MM.1S (cell line): ENCODE results near the gene CLDN4.

Experiments used
- EZH2 ChIP-seq: fragments of 300-600 bp; sonication (generic); optimal IDR thresholded peaks from 2 replicates; pipeline ENCODE3; 2017; ENCODE audit warnings: low read depth, mild to moderate bottlenecking, antibody characterized with exemption, low read length, mixed read lengths
- TF ChIP-seq, protein P1 (sequence below): fragments of 300-600 bp; sonication (generic); IDR thresholded peaks from 2 replicates; pipeline ENCODE4 v1.5.1; 2016; ENCODE audit warnings: antibody characterized with exemption, low read length, mixed read lengths

- TF ChIP-seq, protein P1, sequence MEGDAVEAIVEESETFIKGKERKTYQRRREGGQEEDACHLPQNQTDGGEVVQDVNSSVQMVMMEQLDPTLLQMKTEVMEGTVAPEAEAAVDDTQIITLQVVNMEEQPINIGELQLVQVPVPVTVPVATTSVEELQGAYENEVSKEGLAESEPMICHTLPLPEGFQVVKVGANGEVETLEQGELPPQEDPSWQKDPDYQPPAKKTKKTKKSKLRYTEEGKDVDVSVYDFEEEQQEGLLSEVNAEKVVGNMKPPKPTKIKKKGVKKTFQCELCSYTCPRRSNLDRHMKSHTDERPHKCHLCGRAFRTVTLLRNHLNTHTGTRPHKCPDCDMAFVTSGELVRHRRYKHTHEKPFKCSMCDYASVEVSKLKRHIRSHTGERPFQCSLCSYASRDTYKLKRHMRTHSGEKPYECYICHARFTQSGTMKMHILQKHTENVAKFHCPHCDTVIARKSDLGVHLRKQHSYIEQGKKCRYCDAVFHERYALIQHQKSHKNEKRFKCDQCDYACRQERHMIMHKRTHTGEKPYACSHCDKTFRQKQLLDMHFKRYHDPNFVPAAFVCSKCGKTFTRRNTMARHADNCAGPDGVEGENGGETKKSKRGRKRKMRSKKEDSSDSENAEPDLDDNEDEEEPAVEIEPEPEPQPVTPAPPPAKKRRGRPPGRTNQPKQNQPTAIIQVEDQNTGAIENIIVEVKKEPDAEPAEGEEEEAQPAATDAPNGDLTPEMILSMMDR: no peak
- no peak for TF ChIP-seq EZH2
Measured at GRCh38 chr7:73840715-73841379, 10.1 kb downstream of the CLDN4 start.
